C1 segment of cervical spinal cord (tissue), 14 donors: Measurements from ENCODE around the gene RANBP17.
A peak's percentile ranks its signal among the peaks of the same experiment; 100 is the strongest.
"Not testable (repeated sequence)": the region's sequence is repeated elsewhere in the genome, so short reads cannot be mapped to it uniquely, and the experiment has no call there.

Experiments
- DNase-seq, 14 donors: peaks; one replicate each; lab custom pipeline; 2025; lab: John Stamatoyannopoulos, UW

Gene RANBP17

DNA sequence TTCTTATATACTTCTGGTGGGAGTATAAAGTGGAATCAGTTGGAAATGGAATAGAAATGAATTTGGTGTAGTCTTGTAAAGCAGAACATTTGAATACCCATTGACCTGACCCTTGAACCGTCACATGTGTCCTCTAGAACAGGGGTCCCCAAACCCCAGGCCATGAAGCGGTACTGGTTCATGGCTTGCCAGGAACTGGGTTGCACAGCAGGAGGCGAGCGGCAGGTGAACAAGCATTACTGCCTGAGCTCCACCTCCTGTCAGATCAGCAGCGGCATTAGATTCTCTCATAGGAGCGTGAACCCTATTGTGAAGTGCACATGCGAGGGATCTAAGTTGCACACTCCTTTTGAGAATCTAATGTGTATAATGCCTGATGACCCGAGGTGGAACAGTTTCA, 80.0 kb downstream of the RANBP17 start:
- no peak for DNase-seq

DNA sequence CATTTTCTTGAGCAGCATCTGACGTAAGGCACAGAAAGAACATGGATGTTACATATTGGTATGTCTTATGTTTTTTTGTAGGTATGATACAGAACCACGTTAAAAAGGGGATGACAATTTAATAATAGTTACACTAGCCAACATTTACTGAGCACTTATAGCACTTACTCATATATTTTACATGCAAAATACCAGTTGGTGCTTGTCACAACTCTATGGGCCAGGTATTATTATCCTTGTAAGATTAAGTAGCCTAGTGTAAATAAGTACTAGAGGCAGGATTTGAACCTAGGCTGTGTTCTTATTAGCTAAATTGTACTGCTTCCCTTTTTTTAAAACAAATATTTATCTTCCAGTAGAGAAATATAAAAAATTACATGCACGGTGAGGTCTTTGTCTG, 83.5 kb downstream of the RANBP17 start:
- no peak for DNase-seq

DNA sequence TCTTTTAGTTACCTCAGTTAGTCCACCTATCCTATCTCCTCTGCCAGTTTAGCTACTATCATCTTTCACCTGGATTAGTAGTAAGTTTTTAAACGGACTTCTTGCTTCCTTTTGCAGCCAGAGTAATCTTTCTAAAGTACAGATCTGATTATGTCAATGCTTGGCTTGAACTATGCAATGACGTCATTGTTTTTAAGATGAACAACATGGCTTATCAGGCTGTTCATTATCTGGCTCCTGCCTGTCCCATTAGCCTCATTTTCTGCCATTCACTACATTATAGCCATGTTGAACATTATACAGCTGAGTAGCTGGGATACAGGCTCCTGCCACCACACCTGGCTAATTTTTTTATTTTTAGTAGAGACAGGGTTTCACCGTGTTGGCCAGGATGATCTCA, 98.7 kb downstream of the RANBP17 start:
- no peak for DNase-seq

DNA sequence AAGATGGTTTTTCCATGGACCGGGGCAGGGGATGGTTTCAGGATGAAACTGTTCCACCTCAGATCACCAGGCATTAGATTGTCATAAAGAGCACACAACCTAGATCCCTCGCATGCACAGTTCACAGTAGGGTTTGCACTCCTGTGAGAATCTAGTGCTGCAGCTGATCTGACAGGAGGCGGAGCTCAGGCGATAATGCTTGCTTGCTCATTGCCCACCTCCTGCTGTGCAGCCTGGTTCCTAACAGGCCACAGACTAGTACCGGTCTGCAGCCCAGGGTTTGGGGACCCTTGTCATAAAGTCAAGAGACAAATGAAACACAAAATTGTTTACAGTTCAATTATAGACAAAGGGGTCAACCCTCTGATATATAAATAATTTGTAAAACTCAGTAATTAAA, 101.7 kb downstream of the RANBP17 start:
- DNase-seq = no peak

DNA sequence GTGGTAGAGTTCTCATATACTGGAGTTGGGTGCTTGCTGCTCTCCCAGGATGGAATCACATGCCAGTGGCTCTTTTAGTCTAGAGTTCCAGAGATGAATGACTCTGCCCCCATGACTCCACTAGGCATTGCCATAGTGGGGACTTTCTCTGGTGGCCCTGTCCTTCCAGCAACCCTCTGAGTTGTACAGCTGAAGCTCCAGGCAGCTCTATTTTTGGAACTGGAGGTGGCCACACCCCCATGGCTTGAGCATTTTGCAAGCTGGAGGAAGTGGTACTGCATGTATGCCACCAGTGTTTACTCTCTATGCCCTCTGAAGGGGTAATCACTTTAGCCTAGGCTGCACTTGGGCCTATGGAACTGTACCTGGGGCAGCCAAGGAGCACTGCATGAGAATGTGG, 112.6 kb downstream of the RANBP17 start:
- DNase-seq = no peak

DNA sequence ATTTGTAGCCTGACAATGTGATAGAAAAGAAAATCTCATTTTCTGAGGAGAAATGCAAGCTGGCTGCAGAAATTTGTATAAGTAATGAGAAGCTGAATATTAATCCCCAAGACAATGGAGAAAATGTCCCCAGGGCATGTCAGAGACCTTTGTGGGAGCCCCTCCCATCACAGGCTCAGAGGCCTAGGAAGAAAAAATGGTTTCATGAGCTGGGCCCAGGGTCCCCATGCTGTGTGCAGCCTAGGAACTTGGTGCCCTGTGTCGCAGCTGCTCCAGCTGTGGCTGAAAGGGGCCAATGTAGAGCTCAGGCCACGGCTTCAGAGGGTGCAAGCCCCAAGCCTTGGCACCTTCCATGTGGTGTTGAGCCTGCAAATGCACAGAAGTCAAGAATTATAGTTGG, 118.4 kb downstream of the RANBP17 start:
- not testable (repeated sequence) for DNase-seq

DNA sequence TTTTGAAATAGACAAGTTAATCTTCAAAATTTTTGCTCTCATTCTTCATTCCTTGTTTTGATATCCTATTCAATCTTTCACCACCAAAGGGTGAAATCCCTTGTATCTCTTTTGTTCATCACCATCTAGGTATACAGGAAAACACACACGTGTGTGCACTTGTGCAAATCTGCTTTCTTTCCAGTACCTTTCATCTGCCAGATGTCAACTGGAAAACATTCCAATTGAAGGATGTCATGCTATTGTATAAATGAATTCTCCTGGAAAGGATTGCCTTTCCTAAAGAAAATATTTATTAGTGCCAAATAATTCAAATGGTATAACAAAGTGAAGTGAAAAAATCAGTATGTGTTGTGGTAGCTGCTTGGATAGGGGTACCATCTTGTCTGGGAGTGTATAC, 123.7 kb downstream of the RANBP17 start:
- no peak for DNase-seq

DNA sequence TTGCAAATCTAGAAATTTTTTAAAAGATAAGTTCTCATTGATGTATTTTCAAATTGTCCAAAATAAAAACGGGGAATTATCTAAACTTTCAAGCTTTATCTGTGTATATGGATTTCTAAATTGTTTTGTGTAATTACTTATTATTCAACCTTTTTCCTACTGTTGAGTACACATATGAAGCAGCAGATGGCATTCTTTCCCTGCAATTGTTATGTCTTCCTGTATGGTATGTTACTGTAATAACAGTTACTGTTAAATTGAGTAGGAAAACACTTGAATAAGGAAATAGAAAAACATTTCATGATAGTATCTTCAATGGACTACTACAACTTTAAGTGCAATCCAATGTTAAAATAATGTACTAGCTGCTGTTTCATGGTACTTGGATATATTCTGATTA, 124.8 kb downstream of the RANBP17 start:
- peak in 1 of 14 donors; percentile 17 for DNase-seq

DNA sequence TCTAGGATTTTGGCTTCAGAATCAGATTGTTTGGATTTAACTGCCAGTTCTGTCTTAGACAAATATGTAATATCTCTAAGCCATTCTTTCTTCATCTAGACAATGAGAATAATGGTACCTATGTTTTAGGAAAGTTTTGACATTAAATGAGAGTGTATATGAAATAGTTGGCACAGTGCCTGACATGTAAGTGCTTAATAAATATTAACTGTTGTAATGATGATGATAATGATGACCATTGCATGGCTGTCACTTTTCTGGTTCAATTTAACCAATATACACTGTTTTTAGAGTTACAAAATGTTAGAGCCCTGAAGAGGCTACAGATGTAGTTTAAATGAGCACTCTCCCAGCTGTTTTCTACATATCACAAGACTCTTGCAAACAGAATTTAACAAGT, 131.7 kb downstream of the RANBP17 start:
- no peak for DNase-seq

DNA sequence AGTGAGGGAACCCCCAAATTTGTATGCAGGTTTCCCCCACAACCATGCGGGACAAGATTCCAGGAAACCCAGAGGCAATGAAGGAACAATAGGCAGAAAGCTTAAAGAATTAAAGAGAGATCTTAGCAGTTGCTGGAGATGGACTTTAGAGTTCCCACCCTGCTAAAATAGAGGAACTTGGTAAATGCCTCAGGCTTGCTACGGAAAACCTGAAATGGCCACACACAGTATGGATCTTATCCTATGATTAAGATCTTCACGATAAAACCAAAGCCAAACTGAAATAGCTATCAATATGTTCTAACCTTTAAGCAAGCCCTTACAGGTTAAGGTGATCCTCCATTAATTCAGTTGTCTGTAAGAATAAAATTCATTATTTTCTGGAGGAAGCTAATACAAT, 148.3 kb downstream of the RANBP17 start:
- no peak for DNase-seq

DNA sequence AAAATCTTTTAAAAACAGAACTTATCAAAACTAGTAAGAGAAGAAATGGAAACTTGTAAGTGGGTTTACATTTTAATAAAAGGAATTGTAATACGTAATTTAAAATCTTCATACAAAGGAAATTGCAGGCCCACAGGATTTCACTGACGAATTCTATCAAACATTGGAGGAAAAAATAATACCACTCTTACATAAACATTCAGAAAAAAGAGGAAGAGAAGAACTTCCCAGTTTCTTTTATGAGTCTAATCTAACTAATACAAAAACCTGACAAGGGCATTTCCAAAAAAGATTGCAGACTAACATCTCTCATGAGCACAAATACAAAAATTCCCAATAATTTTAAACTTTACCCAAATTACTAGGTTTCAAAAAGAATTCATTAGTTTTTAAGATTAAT, 149.0 kb downstream of the RANBP17 start:
- DNase-seq = no peak

DNA sequence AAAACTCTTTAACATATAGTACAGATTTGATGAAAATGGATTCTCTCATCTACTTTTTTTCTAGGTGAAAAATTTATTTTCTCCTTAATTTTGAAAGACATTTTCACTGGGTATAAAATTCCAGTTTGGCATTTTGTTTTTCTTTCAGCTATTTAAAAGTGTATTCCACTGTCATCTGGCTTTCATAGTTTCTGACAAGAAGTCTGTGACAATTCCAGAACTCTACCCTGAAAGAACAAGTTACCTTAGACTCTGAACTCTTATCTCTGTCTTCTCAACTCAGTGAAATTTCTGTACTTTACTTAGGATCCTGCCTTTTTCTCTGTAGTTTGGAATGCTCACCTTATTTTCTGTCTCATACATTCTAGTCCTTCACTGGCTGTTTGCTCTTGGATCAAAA, 161.7 kb downstream of the RANBP17 start:
- no peak for DNase-seq

DNA sequence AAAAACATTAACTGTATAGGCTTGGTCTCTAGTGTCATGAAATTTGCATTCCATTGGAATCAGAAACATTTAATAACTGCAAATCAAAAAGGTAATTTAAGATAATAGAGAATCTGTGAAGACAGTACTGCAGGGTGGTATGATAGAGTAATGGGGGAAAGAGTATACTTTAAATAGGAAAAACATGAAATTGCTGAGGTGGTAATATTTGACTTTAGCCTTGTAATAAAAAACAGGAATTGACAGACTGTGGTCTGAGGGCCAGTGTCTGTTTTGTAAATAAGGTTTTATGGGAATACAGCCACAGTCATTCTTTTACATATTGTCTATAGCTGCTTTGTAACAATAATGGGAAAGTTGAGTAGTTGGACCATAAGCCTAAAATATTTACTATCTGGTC, 162.3 kb downstream of the RANBP17 start:
- no peak for DNase-seq

DNA sequence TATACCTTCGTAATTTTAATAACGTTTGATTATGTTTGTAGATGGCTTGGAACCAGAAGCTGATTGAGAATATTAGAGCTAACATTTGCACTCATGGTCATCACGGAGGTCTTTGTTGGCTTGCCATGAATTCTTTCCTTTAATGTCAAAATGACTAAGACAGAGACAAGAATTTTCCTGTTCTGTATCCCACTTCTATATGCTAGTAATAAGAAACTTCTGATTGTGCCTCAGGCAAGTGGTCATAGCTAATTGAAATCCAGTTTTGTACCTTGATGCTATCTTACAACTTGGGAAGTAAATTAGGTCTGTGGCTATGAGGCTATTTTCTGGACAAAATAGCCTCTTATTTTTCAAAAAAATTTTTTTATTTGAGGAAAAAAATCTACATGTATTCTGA, 167.6 kb downstream of the RANBP17 start:
- DNase-seq = no peak

DNA sequence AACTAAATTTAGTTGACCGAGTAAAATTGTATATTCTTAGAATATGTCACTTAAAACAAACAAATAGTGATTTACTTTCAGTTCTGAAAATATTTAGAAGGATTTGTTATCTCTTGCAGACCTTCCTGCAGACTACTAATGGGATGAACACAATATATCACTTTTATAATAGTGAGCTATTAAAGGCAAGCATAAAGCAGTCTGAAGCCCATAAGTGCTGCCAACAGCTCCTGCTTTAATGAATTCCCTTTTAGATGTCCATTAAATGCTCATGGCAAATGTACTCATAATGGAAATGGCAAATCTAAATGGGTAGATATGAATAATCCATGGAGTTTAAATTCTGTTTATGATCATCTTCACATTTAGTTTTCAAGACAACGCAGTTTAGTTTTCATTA, 170.2 kb downstream of the RANBP17 start:
- DNase-seq = no peak

DNA sequence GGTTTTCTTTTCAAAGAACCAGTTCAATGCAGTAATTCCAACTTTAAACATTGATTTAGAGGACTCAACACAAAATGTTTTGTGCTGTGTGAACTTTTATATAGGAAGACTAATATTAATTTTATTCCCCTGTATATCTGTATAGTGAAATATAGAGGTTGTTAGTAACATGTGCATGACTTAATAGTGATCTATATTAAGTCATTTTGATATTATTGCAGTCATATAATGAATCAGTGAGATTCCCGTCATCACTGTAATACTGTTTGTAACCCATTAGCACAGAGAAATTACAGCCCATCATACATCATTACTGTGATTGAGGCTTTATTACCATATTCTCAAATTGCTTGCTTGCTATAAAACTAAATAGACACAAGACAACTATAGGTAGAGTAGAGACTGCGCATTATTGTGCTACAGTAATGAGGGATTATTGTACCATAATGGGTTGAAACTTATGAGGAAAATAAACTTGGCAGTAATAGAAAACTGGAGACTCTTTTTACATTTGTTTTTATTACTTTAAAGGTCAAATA, 170.7 kb downstream of the RANBP17 start:
- no peak for DNase-seq

DNA sequence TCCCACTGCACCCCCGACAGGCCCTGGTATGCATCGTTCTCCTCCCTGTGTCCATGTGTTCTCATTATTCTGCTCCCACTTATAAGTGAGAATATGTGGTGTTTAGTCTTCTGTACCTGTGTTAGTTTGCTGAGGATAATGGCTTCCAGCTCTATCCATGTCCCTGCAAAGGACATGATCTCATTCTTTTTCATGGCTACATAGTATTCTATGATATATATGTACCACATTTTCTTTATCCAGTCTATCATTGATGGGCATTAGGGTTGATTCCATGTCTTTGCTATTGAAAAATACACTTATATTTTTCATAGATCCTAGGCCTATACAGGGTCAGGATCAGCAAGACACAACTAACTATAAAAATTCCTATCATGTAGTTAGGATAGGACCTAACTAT, 180.1 kb downstream of the RANBP17 start:
- not testable (repeated sequence) for DNase-seq

DNA sequence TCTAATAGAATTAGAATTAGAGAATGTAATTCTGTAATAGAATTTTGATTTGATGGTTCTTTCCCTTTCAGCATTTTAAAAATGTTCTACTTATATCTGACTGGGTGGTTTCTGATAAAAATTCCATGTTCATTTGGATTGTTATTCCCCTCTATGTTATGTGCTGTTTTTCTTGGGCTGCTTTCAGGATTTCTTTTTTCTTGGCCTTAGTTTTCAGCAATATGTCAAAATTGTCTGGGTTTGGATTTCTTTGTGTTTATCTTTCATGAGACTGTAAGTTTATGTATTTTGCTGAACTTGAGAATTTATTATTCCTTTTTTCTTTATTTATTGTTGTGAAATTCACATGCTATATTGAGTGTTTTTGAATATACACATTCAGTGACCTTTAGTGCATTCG, 189.1 kb downstream of the RANBP17 start:
- DNase-seq = no peak

DNA sequence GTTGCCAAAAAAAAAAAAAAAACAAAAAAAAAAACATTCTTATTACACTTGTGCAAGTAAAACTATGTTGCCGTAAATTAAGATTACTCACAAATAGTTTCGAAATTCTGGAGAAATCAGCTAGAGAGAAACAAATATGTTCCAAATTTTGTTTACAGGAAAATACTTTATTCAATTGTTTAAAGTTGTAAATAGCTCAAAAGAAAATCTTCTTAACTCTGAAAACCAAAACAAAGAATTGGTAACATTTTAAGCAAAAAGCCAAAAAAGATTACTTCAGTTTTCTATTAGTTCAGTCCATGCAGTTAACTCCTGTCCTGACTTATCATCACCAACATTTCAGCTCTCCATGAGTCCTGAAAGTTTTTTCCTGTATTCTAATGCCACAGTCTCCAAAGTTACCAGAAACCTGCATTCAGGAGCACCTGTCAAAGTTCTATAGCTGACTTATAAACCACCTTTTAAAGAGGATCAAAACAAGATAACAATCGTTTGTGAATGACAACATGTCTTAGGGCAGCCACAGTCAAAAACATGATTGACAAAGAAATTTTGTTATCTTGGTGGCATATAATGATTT, 194.1 kb downstream of the RANBP17 start:
- DNase-seq = no peak

DNA sequence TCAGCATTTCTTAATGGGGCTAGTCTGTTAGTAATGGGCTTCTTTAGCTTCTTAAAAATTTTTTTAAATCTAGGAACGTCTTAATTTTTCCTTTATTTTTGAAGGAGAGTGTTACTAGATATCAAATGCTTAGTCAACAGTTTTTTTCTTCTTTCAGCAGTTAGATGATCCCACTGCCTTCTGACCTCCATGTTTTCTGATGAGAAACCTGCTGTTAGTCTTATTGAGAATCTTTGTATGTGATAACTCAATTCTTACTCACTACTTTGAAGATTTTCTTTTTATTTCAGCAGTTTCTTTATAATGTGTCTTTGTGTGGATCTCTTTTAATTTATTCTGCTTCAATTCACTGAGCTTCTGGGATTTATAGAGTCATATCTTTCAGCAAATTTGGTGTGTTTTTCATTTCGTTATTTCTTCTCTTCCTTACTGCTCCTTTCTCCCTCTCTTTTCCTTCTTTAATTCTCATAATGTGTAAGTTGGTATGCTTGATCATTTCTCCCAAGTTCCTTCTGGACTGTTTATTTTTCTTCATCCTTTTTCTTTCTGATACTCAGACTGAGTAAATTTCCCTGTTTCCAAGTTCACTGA, 205.8 kb downstream of the RANBP17 start:
- DNase-seq = no peak

DNA sequence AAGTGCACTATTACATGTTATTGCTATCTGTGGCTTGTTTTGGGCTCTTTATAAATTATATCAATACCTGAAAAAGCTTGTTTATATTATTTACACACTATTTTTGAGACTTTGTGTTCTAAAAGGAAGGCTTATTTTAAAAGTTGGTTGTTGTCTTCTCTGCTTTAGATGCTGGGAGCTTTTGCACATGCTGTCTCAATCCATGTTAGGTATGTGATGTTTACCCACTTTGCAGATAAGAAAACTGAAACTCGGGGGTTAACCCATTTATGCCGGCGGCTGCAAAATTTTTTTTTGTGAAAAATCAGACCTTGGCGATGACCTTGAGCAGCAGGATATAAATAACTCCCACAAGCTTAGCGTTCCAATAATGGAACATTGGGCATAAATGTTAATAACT, 212.9 kb downstream of the RANBP17 start:
- no peak for DNase-seq

DNA sequence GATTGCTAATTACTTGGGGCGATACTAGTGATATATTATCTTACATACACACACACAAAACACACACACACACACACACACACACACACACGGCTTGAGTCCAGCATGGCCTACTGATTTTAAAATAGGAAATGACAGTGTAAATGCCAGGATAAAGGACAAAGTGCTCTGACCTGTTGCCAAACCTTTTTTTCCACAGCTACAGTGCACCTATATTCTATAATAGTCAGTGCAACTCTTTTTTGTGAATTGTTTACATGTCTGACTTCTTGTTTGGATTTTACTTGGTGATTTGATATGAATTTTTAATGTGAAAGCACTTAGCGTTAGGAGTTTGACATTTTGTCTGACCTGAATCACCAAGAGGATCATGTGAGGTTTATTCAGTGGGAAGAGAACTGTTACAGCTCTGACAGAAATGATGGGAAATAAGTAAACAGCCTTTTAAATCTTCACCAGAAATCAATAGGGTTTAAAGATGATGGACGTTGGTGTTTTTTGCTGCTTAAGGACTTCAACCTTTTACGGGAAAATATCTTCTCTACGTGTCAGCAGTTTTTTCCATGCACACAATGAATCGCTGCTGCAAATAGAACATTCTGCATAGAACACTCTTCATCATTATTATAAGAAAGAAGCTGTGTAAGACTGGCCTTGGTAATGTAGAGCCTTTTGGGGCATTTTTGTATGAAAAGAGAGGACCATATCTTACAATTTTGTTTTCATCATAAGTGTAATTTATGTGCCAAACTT, 218.5 kb downstream of the RANBP17 start:
- no peak for DNase-seq

DNA sequence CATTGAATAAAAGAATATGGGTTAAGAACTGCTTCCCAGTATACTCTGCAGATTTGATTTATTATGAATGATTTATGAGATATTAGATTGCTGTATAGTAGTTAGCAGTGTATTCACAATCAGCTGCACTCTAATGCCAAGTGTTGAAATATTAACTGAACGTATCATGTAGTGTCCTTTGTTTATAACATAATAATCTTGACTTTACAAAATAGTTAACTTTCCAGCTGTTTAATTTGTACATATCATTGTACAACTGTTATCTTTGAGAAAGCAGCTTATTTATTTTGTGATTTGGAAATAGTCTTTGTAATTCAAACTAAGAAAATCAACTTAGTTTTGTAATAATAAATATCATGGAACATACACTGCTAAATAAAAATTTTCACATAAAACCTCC, 219.5 kb downstream of the RANBP17 start:
- no peak for DNase-seq
